IPS-18a (cell line): ENCODE data around the gene NNT.

ENCODE experiments used
- H3K27ac ChIP-seq: one replicate; pipeline ENCODE4 v1.5.1; 2013; ENCODE audit warnings: low read length
- H3K27me3 ChIP-seq: one replicate; pipeline ENCODE4 v1.6.1; 2013; ENCODE audit warnings: mild to moderate bottlenecking, low read length; ENCODE audit not compliant: control insufficient read depth, insufficient read depth
- H3K36me3 ChIP-seq: one replicate; pipeline ENCODE4 v1.6.1; 2013; ENCODE audit warnings: low read depth, low read length; ENCODE audit not compliant: control insufficient read depth
- H3K4me1 ChIP-seq: one replicate; pipeline ENCODE4 v1.6.1; 2013; ENCODE audit warnings: low read depth, low read length; ENCODE audit not compliant: control insufficient read depth
- H3K4me3 ChIP-seq: one replicate; pipeline ENCODE4 v1.5.1; 2013; ENCODE audit warnings: low read length
- H3K9ac ChIP-seq: one replicate; pipeline ENCODE4 v1.6.1; 2013; ENCODE audit warnings: mild to moderate bottlenecking, low read length, moderate library complexity
- H3K9me3 ChIP-seq: one replicate; pipeline ENCODE4 v1.6.1; 2013; ENCODE audit warnings: low read depth, low read length; ENCODE audit not compliant: control insufficient read depth

Gene NNT

DNA sequence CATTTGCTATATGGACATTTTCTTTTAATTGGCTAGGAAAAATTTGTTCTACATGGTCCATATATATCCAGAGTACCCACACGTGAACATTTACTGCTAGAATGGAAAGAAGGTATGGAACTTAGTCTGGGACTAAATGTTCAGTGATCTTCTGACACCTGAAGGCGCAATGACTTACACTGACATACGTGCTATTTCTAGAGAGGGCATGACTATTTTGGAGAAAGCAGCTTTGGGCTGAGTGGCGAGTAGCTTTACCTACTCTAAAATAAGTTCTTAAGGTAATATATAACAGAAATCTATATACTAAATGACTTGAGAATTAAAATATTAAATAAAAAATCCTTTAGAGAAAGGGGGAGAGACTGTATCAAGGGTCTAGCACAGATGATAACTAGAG is 10.4 kb downstream of the NNT start:
- no peak overlapping the region for H3K27ac ChIP-seq
- no peaks in the 10 kb centered on the region for H3K9me3 ChIP-seq
- H3K4me1 ChIP-seq, result no peaks in the 10 kb centered on the region
- H3K4me3 ChIP-seq, result no peak overlapping the region
- H3K27me3 ChIP-seq, result no peaks in the 10 kb centered on the region
- H3K9ac ChIP-seq, result no peak overlapping the region
- peaks cover 4% of the 10 kb centered on the region for H3K36me3 ChIP-seq

DNA sequence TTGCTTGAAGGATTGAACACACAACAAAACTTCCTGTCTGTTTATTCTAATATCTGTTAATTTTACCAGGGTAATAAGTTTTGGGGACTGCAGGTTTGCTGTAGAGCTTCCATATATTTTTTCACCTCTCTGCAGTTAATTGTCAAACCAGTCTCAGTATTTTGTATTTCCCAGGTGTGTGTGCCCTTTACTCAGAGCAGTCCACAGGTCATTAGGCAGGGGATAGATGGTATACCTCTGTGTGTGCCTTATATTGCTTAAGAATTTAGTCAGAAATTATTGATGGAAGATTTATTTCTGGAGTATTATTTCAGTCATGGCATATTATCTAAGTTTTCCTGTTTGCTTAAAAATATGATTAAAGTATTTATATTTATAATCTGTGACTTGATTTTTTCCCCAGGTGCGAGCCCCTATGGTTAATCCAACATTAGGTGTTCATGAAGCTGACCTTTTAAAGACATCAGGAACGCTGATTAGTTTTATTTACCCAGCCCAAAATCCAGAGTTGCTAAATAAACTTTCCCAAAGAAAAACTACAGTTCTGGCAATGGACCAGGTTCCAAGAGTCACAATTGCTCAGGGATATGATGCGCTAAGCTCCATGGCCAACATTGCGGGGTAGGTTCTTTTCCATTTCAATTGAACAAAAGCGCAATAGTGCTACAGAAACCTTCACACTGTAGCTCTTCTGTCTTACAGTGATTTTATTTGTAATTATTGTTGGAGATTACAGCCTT is 12.6 kb downstream of the NNT start:
- Histone ChIP-seq H3K4me3 (no peak overlapping the region), H3K9me3 (no peaks in the 10 kb centered on the region), H3K4me1 (no peaks in the 10 kb centered on the region), H3K9ac (no peak overlapping the region), H3K27me3 (no peaks in the 10 kb centered on the region), H3K36me3 (peaks cover 4% of the 10 kb centered on the region), H3K27ac (no peak overlapping the region)

DNA sequence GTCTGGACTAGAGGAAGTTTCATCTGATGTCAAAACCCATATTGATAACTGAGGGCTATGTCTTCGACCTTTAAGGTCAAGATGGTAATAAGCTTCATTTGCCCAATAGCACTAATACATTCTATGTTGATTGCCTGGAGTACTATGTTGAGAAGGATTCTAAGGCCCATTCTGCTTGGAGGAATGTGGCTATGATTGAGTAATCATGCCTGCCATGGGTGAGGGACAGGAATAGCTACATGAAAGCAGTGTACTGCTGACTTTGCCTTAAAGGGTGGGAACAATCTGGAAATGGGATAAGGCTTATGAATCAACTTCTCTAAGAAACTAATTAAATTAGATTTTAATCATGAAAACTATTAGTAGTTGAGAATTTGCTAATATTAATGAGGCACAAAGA is 13.6 kb downstream of the NNT start:
- H3K36me3 ChIP-seq, result peaks cover 4% of the 10 kb centered on the region
- H3K27ac ChIP-seq, result no peak overlapping the region
- no peaks in the 10 kb centered on the region for H3K27me3 ChIP-seq
- no peak overlapping the region for H3K4me3 ChIP-seq
- no peak overlapping the region for H3K9ac ChIP-seq
- H3K9me3 ChIP-seq, result no peaks in the 10 kb centered on the region
- no peaks in the 10 kb centered on the region for H3K4me1 ChIP-seq

DNA sequence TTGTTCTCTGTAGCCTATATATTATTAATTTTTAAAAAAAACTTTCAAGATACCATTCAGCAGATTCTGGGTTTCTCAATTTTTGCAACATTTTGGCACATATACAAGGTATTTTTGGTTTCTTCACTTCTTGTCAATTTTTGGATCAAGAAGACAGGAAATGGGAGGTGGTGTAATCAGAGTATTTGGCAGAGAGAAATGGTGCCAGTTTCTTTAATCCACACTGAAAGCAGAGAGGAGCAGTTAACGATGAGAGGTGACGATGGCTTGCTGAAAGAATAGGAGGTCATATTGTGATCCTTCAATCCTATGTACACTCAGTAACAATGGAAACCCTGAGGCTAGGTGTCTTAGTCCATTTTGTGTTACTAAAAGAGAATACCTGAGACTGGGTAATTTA is 16.4 kb downstream of the NNT start:
- Histone ChIP-seq H3K9me3 (no peaks in the 10 kb centered on the region), H3K27me3 (no peaks in the 10 kb centered on the region), H3K4me1 (no peaks in the 10 kb centered on the region), H3K27ac (no peak overlapping the region), H3K36me3 (no peaks in the 10 kb centered on the region), H3K9ac (no peak overlapping the region), H3K4me3 (no peak overlapping the region)

DNA sequence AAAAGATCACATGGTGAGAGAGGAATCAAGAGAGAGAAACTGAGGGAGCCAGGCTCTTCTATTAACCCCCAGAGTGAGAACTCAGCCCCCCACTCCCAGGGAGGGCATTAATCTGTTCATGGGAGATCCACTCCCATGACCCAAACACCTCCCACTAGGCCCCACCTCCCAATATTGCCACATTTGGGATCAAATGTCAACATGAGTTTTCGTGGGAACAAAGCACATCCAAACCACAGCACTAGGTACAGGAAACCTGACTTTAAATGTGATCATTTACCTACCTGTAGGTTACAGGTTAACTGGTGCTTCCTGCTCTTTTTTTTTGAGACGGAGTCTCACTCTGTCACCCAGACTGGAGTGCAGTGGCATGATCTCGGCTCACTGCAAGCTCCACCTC is 16.9 kb downstream of the NNT start:
- Histone ChIP-seq H3K9me3 (no peaks in the 10 kb centered on the region), H3K27ac (no peak overlapping the region), H3K4me1 (no peaks in the 10 kb centered on the region), H3K4me3 (no peak overlapping the region), H3K36me3 (no peaks in the 10 kb centered on the region), H3K27me3 (no peaks in the 10 kb centered on the region), H3K9ac (no peak overlapping the region)

DNA sequence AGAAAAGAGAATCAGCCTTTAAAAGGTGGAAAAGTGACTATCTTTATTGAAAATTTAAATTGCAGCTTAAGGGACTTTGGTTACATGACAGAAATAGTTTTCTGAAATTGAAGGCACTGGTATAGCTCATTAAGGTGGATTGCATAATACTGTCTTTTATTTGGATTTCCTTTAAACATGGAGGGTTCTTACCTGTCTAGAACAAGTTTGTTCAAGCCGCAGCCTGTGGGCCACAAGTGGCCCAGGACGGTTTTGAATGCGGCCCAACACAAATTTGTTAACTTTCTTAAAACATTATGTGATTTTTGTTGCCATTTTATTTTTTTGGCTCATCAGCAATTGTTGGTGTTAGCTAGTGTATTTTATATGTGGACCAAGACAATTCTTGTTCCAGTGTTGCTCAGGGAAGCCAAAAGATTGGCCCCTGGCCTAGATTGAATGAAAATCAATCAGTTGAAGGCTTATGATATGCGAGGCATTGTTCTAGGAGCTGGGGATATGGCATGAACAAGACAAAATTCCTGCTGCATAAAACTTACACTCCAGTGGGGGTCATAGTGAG is 18.0 kb downstream of the NNT start:
- H3K4me1 ChIP-seq, result no peaks in the 10 kb centered on the region
- no peaks in the 10 kb centered on the region for H3K9me3 ChIP-seq
- H3K4me3 ChIP-seq, result no peak overlapping the region
- no peaks in the 10 kb centered on the region for H3K27me3 ChIP-seq
- no peaks in the 10 kb centered on the region for H3K36me3 ChIP-seq
- H3K27ac ChIP-seq, result no peak overlapping the region
- no peak overlapping the region for H3K9ac ChIP-seq

DNA sequence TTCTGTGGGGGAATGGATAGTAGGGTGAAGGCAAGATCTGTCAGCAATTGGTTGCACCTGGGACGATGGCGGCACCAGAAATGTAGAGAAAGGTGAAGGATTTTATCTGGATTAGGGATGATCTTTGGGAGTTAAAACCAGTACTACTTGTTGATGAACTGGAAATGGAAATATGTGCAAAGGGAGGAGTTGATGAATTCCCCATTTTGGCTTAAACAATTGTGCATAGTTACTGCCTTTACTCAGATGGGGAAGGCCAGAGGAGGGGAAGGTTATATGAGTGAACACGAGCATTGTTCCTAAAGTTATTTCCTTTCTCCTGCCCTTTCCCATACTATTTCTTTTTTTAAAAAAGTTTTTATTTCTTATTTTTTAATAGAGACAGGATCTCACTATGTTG is 19.1 kb downstream of the NNT start:
- H3K9ac ChIP-seq, result no peak overlapping the region
- H3K4me3 ChIP-seq, result no peak overlapping the region
- no peak overlapping the region for H3K27ac ChIP-seq
- H3K36me3 ChIP-seq, result no peaks in the 10 kb centered on the region
- H3K9me3 ChIP-seq, result no peaks in the 10 kb centered on the region
- no peaks in the 10 kb centered on the region for H3K27me3 ChIP-seq
- H3K4me1 ChIP-seq, result no peaks in the 10 kb centered on the region

DNA sequence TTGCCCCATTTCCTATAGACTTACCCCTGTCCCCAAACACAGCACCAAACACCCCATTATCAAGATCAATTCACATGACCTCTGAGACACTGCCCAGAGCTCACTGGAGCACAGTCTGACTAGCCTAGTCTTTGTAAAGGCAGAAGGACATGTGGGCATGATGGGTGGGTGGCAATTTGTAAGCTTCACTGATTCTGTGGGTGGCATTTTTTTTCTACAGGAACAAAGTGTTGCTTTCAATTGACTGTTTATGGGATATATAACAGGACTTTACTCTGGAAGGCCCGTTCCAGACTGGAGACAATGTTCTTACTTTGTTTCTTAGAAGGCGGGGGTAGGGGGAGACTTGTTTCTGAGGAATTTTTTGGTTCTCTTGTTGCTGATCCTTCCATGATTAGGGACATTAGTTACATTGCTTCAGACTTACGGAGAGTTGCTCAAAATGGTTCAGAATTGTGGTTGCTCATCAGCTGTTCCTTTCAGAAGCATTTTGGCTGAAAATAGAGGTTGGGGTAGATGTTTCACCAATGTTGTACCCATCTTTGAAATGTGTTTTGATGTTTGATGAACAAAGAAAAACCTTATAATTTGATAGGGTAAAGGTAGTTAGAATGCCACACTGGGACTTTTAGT is 20.2 kb downstream of the NNT start:
- Histone ChIP-seq H3K4me1 (no peaks in the 10 kb centered on the region), H3K27ac (no peak overlapping the region), H3K36me3 (no peaks in the 10 kb centered on the region), H3K27me3 (no peaks in the 10 kb centered on the region), H3K9me3 (no peaks in the 10 kb centered on the region), H3K9ac (no peak overlapping the region), H3K4me3 (no peak overlapping the region)

DNA sequence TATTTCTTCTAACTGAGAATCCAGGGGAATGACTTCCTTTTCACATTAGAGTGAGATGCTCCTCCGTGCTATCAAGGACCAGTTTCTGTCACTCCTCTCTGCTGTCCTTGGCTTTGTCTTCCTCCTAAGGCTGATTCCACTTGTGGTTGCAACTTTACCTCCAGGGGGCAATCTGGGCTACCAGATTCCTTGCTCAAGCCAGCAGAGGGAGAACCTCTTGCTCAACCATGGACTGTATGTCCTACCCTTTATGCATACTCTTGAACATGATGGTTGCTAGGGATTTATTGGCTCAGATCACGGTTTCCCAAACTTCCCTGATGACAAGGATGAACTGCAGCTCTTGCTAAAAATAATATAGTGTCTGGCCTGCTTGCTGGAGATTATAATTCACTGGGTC is 24.0 kb downstream of the NNT start:
- no peak overlapping the region for H3K4me3 ChIP-seq
- no peaks in the 10 kb centered on the region for H3K27me3 ChIP-seq
- H3K9me3 ChIP-seq, result no peaks in the 10 kb centered on the region
- H3K36me3 ChIP-seq, result no peaks in the 10 kb centered on the region
- no peak overlapping the region for H3K27ac ChIP-seq
- H3K4me1 ChIP-seq, result no peaks in the 10 kb centered on the region
- no peak overlapping the region for H3K9ac ChIP-seq

DNA sequence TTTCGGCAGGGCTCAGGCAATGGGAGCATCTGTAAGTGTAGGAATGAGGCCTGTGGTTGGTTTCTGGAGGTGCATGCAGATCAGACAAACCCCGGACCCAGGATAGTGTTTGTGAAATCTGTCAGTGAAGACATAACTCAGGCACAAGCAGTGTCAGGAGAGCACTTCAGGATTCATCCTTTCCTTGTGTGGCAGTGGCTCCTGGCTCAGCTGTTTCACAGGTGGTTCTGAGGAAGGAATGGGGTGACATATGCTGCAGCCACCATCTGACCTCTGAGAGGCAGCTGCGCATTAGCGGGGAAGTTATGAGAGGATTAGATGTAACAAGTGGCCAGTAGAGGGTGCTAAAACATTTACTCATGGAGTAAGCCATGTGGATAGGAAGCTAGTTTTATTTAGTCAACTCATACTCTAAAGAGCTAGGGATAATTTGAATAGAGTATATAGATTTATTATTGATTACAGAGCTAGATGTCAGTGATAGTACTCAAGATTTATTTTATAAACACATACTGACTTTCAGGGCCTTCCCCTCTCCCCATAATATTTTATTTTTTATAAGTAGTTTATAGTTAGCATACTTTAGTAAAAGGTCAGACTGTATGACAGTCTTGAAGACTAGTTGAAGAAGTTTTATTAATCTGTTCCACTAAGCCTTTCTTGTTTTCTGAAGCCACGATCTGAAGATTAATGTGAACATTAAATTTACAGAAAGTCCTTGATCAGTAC is 28.4 kb downstream of the NNT start:
- H3K27me3 ChIP-seq, result no peaks in the 10 kb centered on the region
- no peaks in the 10 kb centered on the region for H3K9me3 ChIP-seq
- H3K36me3 ChIP-seq, result no peaks in the 10 kb centered on the region
- H3K4me1 ChIP-seq, result no peaks in the 10 kb centered on the region
- H3K4me3 ChIP-seq, result no peak overlapping the region
- no peak overlapping the region for H3K27ac ChIP-seq
- H3K9ac ChIP-seq, result no peak overlapping the region

DNA sequence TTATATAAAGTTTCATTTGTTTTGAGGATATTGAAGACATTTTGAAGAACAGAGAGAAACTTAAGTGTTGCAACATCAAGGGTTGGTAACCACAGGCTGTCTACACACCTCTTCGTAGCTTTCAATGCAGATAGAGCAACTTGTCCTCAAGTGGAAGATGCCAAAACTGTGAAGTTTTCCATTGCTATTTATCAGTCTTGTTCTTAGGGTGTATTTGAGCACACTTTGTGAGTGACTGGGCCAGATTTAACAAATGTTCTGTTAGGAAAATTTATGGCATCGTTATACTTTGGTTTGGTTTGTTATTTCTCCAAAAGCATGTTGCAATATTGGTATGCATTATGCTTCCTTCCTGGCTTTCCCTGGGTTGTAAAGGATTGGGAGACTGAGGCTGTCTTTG is 31.6 kb downstream of the NNT start:
- Histone ChIP-seq H3K9ac (no peak overlapping the region), H3K27ac (no peak overlapping the region), H3K36me3 (no peaks in the 10 kb centered on the region), H3K27me3 (no peaks in the 10 kb centered on the region), H3K4me3 (no peak overlapping the region), H3K4me1 (no peaks in the 10 kb centered on the region), H3K9me3 (no peaks in the 10 kb centered on the region)
